OCI-LY1 (cell line): Measurements from ENCODE around the gene PCBP3.

Experiments
- CTCF ChIP-seq: fragments of 200-600 bp; sonication (generic), shearing (Covaris generic); IDR thresholded peaks from 2 replicates; pipeline ENCODE4 v1.5.1; 2017; ENCODE audit warnings: mild to moderate bottlenecking, antibody characterized with exemption, low read length, moderate library complexity, mixed read lengths
- EZH2 ChIP-seq: fragments of 200-600 bp; sonication (generic), shearing (Covaris generic); IDR thresholded peaks from 2 replicates; pipeline ENCODE4 v1.8.0; 2017; ENCODE audit warnings: borderline replicate concordance, mixed run types, mild to moderate bottlenecking, antibody characterized with exemption, low read length, moderate library complexity, mixed read lengths

GRCh38 chr21:45830720-45831366, 187.3 kb downstream of the PCBP3 start:
- TF ChIP-seq CTCF (no peak), EZH2 (no peak)
